ENCODE results near the gene ZP3. TPM values are rescaled to one million over a fixed set of nuclear protein-coding genes. Genes with fewer than 3 reads are reported as not detected.

Gene ZP3
- polyA plus RNA-seq, 3 donors = 4.3 to 12.1 (median 10.4) TPM

- Histone ChIP-seq H3K36me3 (replicated peaks in 1 of 2; ENCODE audit: control insufficient read depth in 1 of 2, insufficient read depth in 2 of 2, low read length in 2 of 2) (no peaks in the 10 kb centered on the region), H3K79me2 (ENCODE audit: insufficient read depth, low read length) (no peaks in the 10 kb centered on the region), H3K4me1 (ENCODE audit: control insufficient read depth in 1 of 2, insufficient read depth in 2 of 2, low read length in 2 of 2) (peaks cover 25 to 30% of the 10 kb centered on the region in 2 donors), H3K4me2 (replicated peaks; ENCODE audit: extremely low read depth, low read length, poor library complexity, severe bottlenecking) (peak overlapping the region; percentile 23), H3K9me3 (replicated peaks in 1 of 2; ENCODE audit: control insufficient read depth in 1 of 2, insufficient read depth in 1 of 2, low read length in 2 of 2) (no peaks in the 10 kb centered on the region), H3K9ac (ENCODE audit: insufficient read depth, low read length, poor library complexity, severe bottlenecking) (no peak overlapping the region), H3K27me3 (ENCODE audit: control insufficient read depth in 2 of 2, insufficient read depth in 2 of 2, low read length in 2 of 2) (no peaks in the 10 kb centered on the region), H3K4me3 (replicated peaks in 1 of 3; ENCODE audit: low read depth in 2 of 3, low read length in 3 of 3) (peak overlapping the region in 1 of 3 experiments; percentile 13), H3K27ac (ENCODE audit: low read depth in 1 of 2, low read length in 2 of 2) (peak overlapping the region; percentile 61 to 62), H4K20me1 (ENCODE audit: insufficient read depth, low read length) (no peaks in the 10 kb centered on the region), H2AFZ (ENCODE audit: insufficient read depth, low read depth, low read length, poor library complexity, severe bottlenecking) (peak overlapping the region; percentile 37)
- Mint-ChIP-seq H3K9me3 (no peaks in the 10 kb centered on the region), H3K36me3 (peaks cover 0 to 6% of the 10 kb centered on the region in 2 donors), H3K27ac (peak overlapping the region; percentile 89 to 95 (median 92)), H3K4me1 (peaks cover 40% of the 10 kb centered on the region), H3K27me3 (ENCODE audit: low read depth in 3 of 3) (peaks cover 0 to 6% (median 2%) of the 10 kb centered on the region in 3 donors), H3K4me3 (peak overlapping the region in 1 of 2 donors; percentile 83)
- TF ChIP-seq, protein P1, sequence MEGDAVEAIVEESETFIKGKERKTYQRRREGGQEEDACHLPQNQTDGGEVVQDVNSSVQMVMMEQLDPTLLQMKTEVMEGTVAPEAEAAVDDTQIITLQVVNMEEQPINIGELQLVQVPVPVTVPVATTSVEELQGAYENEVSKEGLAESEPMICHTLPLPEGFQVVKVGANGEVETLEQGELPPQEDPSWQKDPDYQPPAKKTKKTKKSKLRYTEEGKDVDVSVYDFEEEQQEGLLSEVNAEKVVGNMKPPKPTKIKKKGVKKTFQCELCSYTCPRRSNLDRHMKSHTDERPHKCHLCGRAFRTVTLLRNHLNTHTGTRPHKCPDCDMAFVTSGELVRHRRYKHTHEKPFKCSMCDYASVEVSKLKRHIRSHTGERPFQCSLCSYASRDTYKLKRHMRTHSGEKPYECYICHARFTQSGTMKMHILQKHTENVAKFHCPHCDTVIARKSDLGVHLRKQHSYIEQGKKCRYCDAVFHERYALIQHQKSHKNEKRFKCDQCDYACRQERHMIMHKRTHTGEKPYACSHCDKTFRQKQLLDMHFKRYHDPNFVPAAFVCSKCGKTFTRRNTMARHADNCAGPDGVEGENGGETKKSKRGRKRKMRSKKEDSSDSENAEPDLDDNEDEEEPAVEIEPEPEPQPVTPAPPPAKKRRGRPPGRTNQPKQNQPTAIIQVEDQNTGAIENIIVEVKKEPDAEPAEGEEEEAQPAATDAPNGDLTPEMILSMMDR (IDR thresholded peaks at IDR 0.05) = no peak
- WGBS (ENCODE audit: insufficient coverage) = 51% methylated on average over 5 of the region's 10 CpGs
- DNase-seq = peak; percentile 52 to 74 (median 73)
- intact Hi-C loops (cut with micrococcal nuclease) = no loop called here
These were observed 20.8 kb upstream of the ZP3 start for GRCh38 chr7:76403780-76404494.

- WGBS (ENCODE audit: insufficient coverage) = 93% methylated on average over 7 of the region's 9 CpGs
- Histone ChIP-seq H2AFZ (ENCODE audit: insufficient read depth, low read depth, low read length, poor library complexity, severe bottlenecking) (no peak overlapping the region), H4K20me1 (ENCODE audit: insufficient read depth, low read length) (no peaks in the 10 kb centered on the region), H3K27me3 (ENCODE audit: control insufficient read depth in 2 of 2, insufficient read depth in 2 of 2, low read length in 2 of 2) (no peaks in the 10 kb centered on the region), H3K4me3 (replicated peaks in 1 of 3; ENCODE audit: low read depth in 2 of 3, low read length in 3 of 3) (no peak overlapping the region), H3K36me3 (replicated peaks in 1 of 2; ENCODE audit: control insufficient read depth in 1 of 2, insufficient read depth in 2 of 2, low read length in 2 of 2) (no peaks in the 10 kb centered on the region), H3K27ac (ENCODE audit: low read depth in 1 of 2, low read length in 2 of 2) (no peak overlapping the region), H3K9ac (ENCODE audit: insufficient read depth, low read length, poor library complexity, severe bottlenecking) (no peak overlapping the region), H3K4me1 (ENCODE audit: control insufficient read depth in 1 of 2, insufficient read depth in 2 of 2, low read length in 2 of 2) (peaks cover 25 to 30% of the 10 kb centered on the region in 2 donors), H3K79me2 (ENCODE audit: insufficient read depth, low read length) (no peaks in the 10 kb centered on the region), H3K9me3 (replicated peaks in 1 of 2; ENCODE audit: control insufficient read depth in 1 of 2, insufficient read depth in 1 of 2, low read length in 2 of 2) (no peaks in the 10 kb centered on the region), H3K4me2 (replicated peaks; ENCODE audit: extremely low read depth, low read length, poor library complexity, severe bottlenecking) (no peak overlapping the region)
- intact Hi-C loops (cut with micrococcal nuclease) = no loop called here
- Mint-ChIP-seq H3K9me3 (no peaks in the 10 kb centered on the region), H3K4me1 (peaks cover 37% of the 10 kb centered on the region), H3K27ac (peak overlapping the region in 1 of 7 donors; percentile 56), H3K36me3 (peaks cover 6 to 7% of the 10 kb centered on the region in 2 donors), H3K4me3 (no peak overlapping the region), H3K27me3 (ENCODE audit: low read depth in 3 of 3) (peaks cover 0 to 6% (median 2%) of the 10 kb centered on the region in 3 donors)
- no peak for DNase-seq
- TF ChIP-seq, protein P1 (IDR thresholded peaks at IDR 0.05) = no peak
These were observed 19.0 kb upstream of the ZP3 start for GRCh38 chr7:76405738-76406137.
